ENCODE data around the gene ETS1.
"Not testable (repeated sequence)": the region's sequence is repeated elsewhere in the genome, so short reads cannot be mapped to it uniquely, and the experiment has no call there.

The ETS1 gene

DNA sequence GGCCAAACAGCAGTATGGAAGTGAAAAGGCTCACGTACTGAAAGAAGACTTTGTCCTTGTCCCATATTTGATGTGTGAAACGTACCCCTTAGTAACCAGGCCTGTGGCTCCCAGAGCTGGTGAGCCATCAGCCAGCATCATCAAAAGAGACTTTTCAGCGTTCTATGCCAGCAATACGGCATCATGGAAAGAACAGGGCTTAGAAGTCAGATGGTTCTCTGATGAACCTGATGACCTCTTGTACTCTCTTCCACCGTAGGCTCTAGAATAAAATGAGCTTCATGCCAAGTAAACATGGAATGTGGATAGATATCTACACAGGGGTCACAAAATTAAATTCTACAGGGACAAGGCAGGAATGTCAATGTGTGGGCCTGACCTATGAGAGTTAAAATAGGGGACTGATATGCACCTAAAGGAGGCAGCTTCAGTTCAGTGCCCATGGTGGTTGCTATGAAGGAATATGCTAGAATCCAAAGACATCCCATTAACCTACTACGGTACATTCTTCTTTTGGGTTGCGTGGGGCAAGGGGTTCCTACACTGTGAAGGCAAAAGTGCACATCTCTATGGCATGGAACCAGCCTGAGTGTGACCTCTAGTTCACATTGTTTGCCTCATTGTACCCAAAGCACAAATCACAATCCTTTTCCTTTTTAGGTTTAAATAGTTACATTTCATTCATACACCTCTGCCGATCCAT is 130.6 kb downstream of the ETS1 start:
- H3K4me3 Mint-ChIP-seq: no peak overlapping the region
- H3K27ac Mint-ChIP-seq: peak overlapping the region; percentile 81
- H3K27me3 Mint-ChIP-seq: no peaks in the 10 kb centered on the region
- no peaks in the 10 kb centered on the region for H3K9me3 Mint-ChIP-seq
- peaks cover 72% of the 10 kb centered on the region for H3K36me3 Mint-ChIP-seq (ENCODE audit: low read depth)
- H3K4me1 Mint-ChIP-seq (ENCODE audit: low read depth): peaks cover 80% of the 10 kb centered on the region

DNA sequence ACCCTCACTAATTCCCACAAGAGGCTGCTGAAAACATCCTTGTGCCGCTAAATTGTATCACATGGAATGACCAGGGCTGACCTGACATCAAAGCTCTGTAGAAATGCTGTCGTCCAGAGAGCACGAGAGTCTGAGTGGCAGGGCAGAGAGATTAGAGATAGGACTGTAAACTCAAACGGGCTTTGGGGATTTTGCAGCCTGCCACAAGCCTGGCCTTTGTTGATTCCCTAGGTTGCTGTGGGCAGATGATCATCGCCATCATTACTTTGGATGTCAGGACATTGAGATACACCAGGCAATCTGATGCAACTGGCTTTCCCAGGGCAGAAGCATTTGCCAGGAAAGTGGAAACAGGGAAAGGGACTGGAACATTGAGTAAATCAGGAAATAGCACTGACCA is 131.6 kb downstream of the ETS1 start:
- Mint-ChIP-seq H3K27me3 (no peaks in the 10 kb centered on the region), H3K4me1 (ENCODE audit: low read depth) (peaks cover 79% of the 10 kb centered on the region), H3K4me3 (no peak overlapping the region), H3K36me3 (ENCODE audit: low read depth) (peaks cover 62% of the 10 kb centered on the region), H3K9me3 (no peaks in the 10 kb centered on the region), H3K27ac (peak overlapping the region; percentile 54)

DNA sequence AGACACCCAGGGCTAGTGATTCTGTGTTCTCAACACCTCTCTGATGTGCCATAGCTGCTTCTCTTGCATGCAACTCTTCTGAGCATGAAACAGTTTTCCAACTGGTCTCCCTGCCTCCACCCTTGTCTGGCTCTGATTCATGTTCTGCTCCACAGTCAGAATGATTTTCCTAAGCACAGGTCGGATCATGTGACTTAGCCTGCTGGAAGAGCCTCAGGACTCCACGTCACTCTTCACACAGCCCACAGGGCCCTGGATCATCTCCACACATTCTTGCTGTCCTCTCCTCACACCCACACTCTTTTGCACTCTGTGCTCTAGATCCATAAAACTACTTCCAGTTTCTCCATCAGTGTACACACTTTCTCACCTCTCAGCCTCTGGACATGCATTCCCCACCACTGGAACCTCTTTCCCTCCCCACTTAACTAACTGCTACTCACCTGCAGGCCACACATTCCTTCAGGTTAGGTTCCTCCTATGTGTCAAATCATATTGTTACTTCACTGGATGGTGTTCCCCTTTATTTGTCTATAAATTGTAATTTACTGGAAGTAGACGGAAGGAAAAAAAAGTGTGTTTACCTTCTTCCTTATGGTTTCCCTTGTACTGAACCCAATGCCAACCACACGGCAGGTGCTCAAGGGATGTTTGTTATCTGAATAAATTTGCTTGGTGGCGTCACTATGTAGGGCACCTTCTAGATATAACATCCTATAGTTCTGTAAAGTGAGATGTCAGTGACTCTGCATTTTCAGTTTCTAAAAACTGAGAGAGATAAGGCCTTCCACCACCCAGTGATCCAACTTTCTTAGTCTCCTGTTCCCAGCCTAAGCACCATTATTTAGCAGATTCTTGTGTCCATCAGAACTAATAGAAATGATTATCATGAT is 133.7 kb downstream of the ETS1 start:
- peaks cover 43% of the 10 kb centered on the region for H3K36me3 Mint-ChIP-seq (ENCODE audit: low read depth)
- no peaks in the 10 kb centered on the region for H3K9me3 Mint-ChIP-seq
- H3K27ac Mint-ChIP-seq: peak overlapping the region; percentile 45
- H3K4me3 Mint-ChIP-seq: no peak overlapping the region
- peaks cover 83% of the 10 kb centered on the region for H3K4me1 Mint-ChIP-seq (ENCODE audit: low read depth)
- no peaks in the 10 kb centered on the region for H3K27me3 Mint-ChIP-seq

- peaks cover 93% of the 10 kb centered on the region for H3K4me1 Mint-ChIP-seq (ENCODE audit: low read depth)
- no peak overlapping the region for H3K4me3 Mint-ChIP-seq
- peak overlapping the region; percentile 53 for H3K27ac Mint-ChIP-seq
- no peaks in the 10 kb centered on the region for H3K9me3 Mint-ChIP-seq
- peaks cover 25% of the 10 kb centered on the region for H3K36me3 Mint-ChIP-seq (ENCODE audit: low read depth)
- H3K27me3 Mint-ChIP-seq: no peaks in the 10 kb centered on the region
Measured at GRCh38 chr11:128451652-128452470, 135.5 kb downstream of the ETS1 start.

- no peaks in the 10 kb centered on the region for H3K27me3 Mint-ChIP-seq
- H3K9me3 Mint-ChIP-seq: no peaks in the 10 kb centered on the region
- peaks cover 17% of the 10 kb centered on the region for H3K36me3 Mint-ChIP-seq (ENCODE audit: low read depth)
- no peak overlapping the region for H3K27ac Mint-ChIP-seq
- H3K4me1 Mint-ChIP-seq (ENCODE audit: low read depth): peaks cover 91% of the 10 kb centered on the region
- H3K4me3 Mint-ChIP-seq: no peak overlapping the region
Measured at GRCh38 chr11:128450882-128451651, 136.3 kb downstream of the ETS1 start.

GRCh38 chr11:128450425-128450824 is 136.9 kb downstream of the ETS1 start:
- Mint-ChIP-seq H3K36me3 (ENCODE audit: low read depth) (peaks cover 10% of the 10 kb centered on the region), H3K27ac (peak overlapping the region; percentile 38), H3K4me1 (ENCODE audit: low read depth) (peaks cover 91% of the 10 kb centered on the region)
- H3K4me3 Mint-ChIP-seq, H3K27me3 Mint-ChIP-seq, H3K9me3 Mint-ChIP-seq: not testable (repeated sequence)

DNA sequence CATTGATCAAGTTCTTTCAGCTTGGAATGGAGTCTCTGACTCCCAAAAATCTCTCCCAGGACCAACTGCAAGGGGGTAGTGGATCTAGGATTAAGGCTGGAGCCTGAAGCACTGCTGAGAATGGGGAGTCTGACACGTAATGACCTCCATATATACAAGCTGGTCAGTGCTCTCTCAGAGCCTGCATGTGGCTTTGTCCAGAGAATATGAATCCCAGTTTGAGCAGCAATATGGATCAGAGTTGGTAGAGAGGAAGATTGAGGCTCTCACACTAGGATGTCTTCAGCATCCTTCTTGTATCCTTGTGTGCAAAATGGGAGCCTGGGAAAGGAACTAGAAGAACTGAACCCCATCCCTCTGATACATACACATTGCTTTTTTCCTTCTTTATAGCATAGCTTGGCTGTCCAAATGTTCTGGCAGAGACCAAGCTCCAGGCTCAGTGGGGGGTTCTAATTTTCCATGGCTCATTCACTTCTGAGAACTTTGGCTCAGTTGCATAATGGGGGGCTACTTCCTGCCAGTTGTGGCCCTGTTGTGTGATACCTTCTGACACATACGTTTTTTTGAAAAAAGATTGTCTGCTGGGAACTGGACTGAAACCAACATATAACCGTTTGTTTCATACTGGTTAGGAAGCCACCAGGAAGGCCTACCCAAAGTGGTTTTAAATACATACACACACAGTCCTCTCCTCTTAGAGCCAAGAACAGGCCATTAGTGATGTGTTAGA is 138.2 kb downstream of the ETS1 start:
- H3K27ac Mint-ChIP-seq: peak overlapping the region; percentile 82
- H3K4me1 Mint-ChIP-seq (ENCODE audit: low read depth): peaks cover 81% of the 10 kb centered on the region
- H3K36me3 Mint-ChIP-seq (ENCODE audit: low read depth): no peaks in the 10 kb centered on the region
- H3K27me3 Mint-ChIP-seq: no peaks in the 10 kb centered on the region
- no peaks in the 10 kb centered on the region for H3K9me3 Mint-ChIP-seq
- peak overlapping the region; percentile 40 for H3K4me3 Mint-ChIP-seq

DNA sequence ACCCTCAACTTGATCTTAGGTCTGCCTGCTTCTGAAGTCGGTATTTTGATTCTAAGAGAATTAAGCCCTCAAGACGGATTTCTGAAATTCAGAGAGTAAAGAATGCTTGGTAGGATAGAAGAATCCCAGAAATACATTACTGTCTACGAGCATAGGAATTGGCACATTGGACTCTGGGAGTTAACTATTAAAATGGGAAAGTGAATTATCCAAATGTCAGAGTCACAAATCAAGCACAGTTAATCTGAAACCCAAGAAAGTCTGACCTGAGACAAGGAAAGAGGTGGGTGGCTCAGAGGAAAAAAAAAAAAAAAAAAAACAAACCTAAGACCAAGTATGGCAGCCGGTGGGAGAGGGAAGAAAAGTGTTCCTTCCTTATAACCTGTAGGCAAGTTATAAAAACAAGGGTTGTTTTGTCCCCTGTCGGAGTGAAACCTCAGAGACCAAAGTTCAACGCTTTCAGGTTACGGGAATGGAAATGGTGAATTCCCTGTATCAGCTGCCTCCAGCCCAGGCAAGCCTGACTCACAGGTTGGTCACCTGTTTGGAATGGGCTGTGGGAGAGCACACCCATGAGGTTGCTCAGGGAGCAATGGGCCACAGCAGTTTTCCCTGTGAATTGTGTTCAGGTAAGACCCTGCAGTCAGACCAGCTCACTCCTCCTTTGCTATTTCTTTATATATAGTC is 139.0 kb downstream of the ETS1 start:
- no peaks in the 10 kb centered on the region for H3K36me3 Mint-ChIP-seq (ENCODE audit: low read depth)
- peak overlapping the region; percentile 82 for H3K27ac Mint-ChIP-seq
- no peaks in the 10 kb centered on the region for H3K9me3 Mint-ChIP-seq
- no peaks in the 10 kb centered on the region for H3K27me3 Mint-ChIP-seq
- H3K4me1 Mint-ChIP-seq (ENCODE audit: low read depth): peaks cover 73% of the 10 kb centered on the region
- H3K4me3 Mint-ChIP-seq: no peak overlapping the region

GRCh38 chr11:128447233-128447632 is 140.1 kb downstream of the ETS1 start:
- H3K4me1 Mint-ChIP-seq (ENCODE audit: low read depth): peaks cover 62% of the 10 kb centered on the region
- no peak overlapping the region for H3K4me3 Mint-ChIP-seq

GRCh38 chr11:128445921-128446320 is 141.4 kb downstream of the ETS1 start:
- H3K27me3 Mint-ChIP-seq; H3K9me3 Mint-ChIP-seq; H3K4me3 Mint-ChIP-seq; H3K36me3 Mint-ChIP-seq (ENCODE audit: low read depth): not testable (repeated sequence)
- peaks cover 50% of the 10 kb centered on the region for H3K4me1 Mint-ChIP-seq (ENCODE audit: low read depth)
- H3K27ac Mint-ChIP-seq: peak overlapping the region; percentile 56

More at GRCh38 chr11:128447233-128447632, 140.1 kb downstream of the ETS1 start:
- Mint-ChIP-seq H3K36me3 (ENCODE audit: low read depth) (no peaks in the 10 kb centered on the region), H3K27ac (no peak overlapping the region), H3K9me3 (no peaks in the 10 kb centered on the region), H3K27me3 (no peaks in the 10 kb centered on the region)

DNA sequence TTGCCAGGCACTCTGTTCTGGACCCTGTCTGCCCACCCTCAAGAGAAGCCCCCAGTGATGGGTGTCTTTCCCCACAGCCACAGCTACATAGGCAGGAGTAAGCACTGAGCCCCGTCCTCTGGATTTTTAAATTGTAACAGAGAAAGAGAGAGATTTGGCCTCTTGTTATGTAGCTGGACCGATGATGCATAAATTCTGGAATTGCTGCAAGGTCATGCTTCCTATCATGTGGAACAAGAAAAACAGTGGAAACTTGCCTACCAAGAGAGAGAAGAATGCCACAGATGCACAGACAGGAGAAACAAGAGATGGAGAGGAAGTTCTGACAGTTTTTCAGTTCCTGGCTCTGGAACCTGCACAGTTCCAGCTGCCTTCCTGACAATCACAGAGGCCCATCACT is 150.2 kb downstream of the ETS1 start:
- Mint-ChIP-seq H3K4me1 (ENCODE audit: low read depth) (peaks cover 12% of the 10 kb centered on the region), H3K27ac (no peak overlapping the region), H3K4me3 (no peak overlapping the region), H3K9me3 (peaks cover 11% of the 10 kb centered on the region), H3K36me3 (ENCODE audit: low read depth) (no peaks in the 10 kb centered on the region), H3K27me3 (no peaks in the 10 kb centered on the region)

- H3K4me1 Mint-ChIP-seq (ENCODE audit: low read depth): peaks cover 12% of the 10 kb centered on the region
- H3K27ac Mint-ChIP-seq: no peak overlapping the region
- H3K27me3 Mint-ChIP-seq: no peaks in the 10 kb centered on the region
- H3K4me3 Mint-ChIP-seq: no peak overlapping the region
- H3K9me3 Mint-ChIP-seq: peaks cover 4% of the 10 kb centered on the region
- no peaks in the 10 kb centered on the region for H3K36me3 Mint-ChIP-seq (ENCODE audit: low read depth)
Measured at GRCh38 chr11:128434818-128435217, 152.5 kb downstream of the ETS1 start.

- peak overlapping the region; percentile 42 for H3K27ac Mint-ChIP-seq
- no peaks in the 10 kb centered on the region for H3K36me3 Mint-ChIP-seq (ENCODE audit: low read depth)
- H3K4me1 Mint-ChIP-seq (ENCODE audit: low read depth): peaks cover 15% of the 10 kb centered on the region
- no peaks in the 10 kb centered on the region for H3K27me3 Mint-ChIP-seq
- H3K9me3 Mint-ChIP-seq: peaks cover under 1% of the 10 kb centered on the region
- no peak overlapping the region for H3K4me3 Mint-ChIP-seq
Measured at GRCh38 chr11:128434411-128434810, 152.9 kb downstream of the ETS1 start.
